GM19467 (cell line): ENCODE data around the gene MCCD1.
A peak's percentile ranks its signal among the peaks of the same experiment; 100 is the strongest.
"Not testable (repeated sequence)": the region's sequence is repeated elsewhere in the genome, so short reads cannot be mapped to it uniquely, and the experiment has no call there.

Source experiments
- ATAC-seq: cut with Tn5 transposase; IDR thresholded peaks from one replicate; pipeline ENCODE4 v1.9.1; 2021; ENCODE audit warnings: mild to moderate bottlenecking, moderate library complexity; ENCODE audit not compliant: unreplicated experiment

Gene MCCD1, protein sequence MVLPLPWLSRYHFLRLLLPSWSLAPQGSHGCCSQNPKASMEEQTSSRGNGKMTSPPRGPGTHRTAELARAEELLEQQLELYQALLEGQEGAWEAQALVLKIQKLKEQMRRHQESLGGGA

DNA sequence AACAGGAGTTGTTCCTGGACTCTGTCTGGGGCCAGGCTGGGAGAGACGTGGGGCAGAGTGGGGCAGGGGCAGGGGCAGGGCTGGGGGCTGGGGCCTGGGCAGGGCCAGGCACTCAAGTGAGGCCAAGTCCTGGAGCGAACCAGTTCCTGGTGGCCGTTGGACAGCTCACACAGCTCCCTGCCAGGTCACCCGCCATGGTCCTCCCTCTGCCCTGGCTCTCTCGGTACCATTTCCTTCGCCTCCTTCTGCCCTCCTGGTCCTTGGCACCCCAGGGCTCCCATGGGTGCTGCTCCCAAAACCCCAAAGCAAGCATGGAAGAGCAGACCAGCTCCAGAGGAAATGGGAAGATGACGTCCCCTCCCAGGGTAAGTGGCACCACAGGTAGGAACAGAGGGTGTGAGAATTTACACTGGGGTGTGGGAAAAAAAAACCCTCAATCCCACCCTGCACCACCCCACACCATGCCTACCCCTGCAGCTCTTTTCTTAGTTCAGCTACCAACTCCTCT is at the start of gene MCCD1:
TSS of gene MCCD1 (plus strand) at position 142 of the 508 bp plus-strand sequence. CDS start at position 195, 53 bp downstream.
- no peak for ATAC-seq

DNA sequence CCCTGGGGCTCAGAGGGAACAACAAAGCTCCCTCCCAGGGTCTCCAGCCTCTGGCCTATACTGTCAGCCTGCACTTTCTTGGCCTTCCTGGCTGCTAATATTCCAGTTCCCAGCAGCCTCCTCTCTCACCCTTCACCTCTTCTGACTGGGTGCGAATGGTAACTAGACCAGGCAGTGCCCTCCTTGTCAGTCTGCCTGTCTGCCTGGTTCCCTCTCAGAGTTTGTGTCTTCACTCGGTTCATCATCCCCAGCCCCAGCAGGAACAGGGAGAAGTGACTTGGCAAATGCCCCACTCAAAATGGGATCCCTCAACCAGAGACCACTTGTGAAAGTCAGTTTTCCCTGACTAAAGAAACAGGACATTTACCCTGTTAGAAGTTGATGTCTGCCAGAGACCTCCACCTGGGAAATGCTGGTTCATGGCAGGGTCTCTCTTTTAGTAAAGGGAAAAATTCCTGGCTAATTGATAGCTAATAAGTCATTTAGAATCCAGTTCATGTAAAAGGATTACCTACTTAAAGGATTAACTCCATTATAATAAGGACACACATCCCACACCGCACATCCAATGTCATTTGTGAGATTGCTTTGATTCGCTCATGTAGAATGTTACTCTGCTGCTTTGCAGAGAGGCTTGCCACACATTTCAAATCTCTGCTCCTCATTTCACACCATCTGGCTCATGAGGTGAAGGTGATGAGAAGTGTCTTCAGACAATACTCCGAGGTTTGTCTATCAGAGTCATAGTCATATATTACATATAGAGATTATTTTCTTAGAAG is 49.4 kb upstream of the MCCD1 start:
- ATAC-seq, result no peak

DNA sequence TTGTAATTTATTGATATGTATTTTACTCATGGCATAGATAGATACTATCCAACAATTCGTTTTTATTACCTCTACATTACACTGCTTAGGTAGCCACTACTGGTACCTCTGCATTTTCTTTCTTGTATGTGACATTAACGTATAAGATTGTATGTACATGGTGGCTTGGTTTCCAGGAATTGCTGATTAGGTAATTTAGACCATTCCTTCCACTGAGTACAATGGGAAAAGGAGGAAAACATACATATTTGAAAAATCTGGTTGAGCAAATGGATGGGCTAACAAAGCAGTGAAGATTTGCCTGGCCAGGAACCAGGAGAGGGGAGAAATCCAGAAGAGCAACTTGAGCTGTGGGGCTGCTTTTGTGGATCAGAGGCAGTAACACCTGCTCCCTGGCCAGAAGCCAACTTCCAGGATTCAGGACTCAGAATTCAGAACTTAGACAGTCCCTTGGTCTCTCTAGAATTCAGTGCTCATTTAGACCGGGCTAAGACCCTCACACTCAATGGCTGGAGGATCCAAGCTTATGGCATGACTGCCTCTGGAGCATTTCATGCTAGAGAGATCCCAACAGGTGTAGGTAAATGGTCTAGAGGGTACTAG is 48.7 kb upstream of the MCCD1 start:
- ATAC-seq, result no peak

DNA sequence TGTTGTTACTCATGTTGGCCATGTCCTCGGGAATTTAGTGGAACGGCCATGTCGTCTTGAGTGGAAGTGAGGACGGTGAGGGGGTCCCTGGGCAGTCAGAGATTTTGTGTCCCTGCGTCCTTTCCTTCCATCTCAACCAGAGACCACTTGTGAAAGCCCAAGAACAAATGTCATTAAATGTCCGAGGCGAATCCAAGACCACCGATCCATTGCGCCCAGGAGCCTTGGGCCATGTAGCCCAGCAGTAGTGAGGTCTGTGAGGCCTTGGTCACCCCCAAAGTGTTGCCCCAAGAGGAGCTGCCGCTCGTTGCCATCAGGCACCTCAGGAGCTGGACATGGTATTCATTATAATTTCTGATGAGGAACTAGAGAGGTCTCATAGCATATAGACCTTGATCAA is 48.2 kb upstream of the MCCD1 start:
- ATAC-seq, result no peak

DNA sequence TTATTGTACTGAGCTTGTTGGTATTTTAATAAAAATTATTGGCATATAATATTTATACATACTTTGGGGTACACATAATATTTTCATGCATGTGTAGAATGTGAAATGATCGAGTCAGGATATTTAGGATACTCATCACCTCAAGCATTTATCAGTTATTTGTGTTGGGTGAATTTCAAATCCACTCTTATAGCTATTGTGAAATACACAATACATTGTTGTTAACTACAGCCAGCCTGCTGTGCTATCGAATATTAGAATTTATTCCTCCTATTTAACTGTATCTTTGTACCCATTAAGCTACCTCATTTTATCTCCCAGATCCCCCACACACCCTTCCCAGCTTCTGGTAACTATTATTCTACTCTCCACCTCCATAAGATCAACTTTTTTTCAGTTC is 45.4 kb upstream of the MCCD1 start:
- ATAC-seq, result no peak

DNA sequence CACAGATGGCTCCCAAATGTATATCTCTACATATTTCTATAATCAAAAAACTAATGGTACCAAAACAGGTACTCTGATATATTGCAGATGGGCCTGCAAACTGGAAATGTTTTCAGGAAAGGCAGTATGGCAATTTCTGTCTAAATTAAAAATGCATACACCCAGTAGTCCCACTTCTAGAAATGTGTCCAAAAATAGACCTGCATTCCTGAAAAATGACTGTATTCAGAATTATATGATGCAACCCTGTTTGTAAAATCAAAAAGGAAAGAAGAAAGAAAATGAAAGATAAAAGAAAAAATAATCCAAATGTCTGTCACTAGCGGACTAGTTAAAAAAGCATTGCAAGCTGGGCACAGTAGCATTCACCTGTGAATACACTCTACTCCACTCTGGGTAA is 43.7 kb upstream of the MCCD1 start:
- ATAC-seq, result no peak

DNA sequence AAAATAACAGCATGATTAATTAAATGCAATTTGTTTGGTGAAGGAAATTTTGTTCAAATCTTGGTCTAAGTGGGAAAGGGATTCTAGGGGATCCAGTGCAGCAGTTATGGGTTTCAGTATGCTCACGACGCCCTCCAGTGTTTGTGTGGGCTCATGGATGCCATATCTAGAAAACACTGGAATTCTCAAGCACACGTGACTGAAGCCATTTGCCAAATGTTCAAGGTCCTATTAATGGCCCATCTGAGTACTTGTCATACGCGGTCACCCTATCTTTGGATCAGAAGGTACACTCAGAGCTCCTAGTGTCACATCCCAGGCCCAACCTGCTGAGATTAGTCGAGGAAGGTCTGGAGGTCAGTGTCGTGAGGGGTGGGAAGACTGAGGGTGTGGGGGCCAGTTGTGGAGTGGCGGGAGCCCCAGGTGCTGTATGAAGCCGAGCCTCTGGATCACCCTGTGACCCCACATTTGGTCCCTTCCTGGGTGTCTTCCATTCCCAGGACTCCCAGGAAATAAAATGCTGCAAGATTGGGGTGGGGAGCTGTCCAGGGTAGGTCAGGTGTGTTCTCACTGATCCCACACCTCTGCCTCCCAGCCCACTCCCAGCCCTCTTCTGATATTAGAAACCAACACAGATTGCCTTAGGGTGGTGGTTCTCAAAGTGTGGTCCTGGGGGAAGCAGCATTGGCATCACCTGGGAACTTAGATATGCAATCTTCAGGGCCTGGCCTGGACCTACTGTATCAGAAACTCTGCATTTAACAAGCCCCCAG is 42.5 kb upstream of the MCCD1 start:
- ATAC-seq, result not testable (repeated sequence)

DNA sequence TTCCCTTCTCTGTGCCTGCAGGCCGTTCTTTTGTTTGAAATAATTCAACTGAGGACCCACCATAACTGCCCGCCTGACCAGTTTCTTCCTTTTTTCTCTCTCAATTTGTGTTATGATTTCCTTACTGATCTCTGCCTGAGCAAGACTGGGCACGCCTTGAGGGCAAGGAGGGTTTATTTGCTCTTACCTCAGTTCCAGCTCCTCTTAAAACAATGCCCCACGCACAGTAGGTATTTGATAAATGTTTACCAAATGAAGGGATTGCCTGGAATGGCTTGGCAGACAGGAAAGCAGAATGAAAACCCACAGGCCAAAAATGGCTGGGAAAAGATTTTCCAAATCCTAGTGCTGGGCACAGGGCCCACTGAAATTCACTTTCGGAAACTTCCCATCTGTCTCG is 41.1 kb upstream of the MCCD1 start:
- not testable (repeated sequence) for ATAC-seq

DNA sequence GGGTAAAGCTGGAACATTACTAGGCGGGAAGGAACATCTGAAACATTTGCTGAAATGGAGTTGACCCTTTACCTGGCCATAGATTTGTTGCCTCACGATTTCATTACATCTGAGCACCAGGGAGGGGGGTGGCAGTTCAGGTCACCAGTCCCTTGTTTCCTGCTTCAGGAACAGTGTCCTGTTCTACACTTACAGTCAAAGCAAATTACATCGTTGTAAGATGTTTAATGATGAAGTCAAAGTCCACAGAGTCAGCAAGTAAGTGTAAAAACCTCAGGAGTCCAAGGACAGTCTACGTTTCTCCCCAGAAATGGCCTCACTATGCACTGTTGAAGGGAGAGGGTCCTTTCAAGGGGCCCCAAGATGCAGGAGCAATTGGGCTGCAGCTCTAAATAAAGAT is 39.7 kb upstream of the MCCD1 start:
- no peak for ATAC-seq

DNA sequence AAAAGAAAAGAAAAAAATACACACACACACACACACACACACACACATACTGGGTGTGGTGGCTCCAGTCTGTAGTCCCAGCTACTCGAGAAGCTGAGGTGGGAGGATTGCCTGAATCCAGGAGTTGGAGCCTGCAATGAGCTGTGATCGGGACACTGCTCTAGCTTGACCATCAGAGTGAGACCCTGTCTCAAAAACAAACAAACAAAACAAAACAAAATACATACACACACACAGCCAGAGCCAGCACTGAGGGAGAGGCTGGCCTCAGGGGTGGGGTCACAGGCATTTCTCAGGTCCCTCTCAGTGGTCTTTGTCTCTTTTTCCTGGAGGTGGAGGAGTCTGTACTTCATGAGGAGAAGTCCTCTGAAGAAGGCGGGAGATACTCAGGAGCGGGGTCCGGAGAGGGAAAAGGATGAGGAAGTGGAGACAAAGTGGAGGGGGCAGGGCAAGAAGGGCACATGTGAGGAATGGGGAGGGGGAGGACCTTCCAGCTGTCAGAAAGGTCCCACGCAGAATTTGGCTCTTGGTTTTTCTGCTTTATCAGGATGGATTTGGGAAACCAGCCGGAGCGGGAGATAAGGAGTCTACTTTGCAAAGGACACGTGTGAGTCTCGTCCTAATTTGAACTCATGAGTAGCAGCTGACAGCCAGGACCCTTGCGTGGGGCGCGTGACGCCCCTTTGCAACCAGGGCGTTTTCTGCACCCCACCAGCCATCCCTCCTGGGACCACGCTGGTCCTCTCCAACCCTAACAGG is 38.5 kb upstream of the MCCD1 start:
- no peak for ATAC-seq

DNA sequence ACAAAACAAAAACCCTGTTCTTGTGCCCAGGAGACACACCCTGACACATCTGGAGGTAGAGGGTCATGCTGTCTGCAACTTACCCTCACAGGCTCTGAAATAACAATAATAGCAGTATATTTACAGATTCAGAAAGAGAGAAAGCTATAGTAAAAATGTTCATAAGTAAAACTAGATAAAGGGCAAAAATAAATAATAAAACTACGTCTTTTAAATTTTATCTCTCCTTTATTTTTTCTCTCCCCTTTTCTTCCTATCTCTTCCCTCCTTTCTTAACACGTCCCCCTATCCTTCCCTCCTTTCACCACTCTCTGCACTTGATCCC is 35.2 kb upstream of the MCCD1 start:
- ATAC-seq, result not testable (repeated sequence)

DNA sequence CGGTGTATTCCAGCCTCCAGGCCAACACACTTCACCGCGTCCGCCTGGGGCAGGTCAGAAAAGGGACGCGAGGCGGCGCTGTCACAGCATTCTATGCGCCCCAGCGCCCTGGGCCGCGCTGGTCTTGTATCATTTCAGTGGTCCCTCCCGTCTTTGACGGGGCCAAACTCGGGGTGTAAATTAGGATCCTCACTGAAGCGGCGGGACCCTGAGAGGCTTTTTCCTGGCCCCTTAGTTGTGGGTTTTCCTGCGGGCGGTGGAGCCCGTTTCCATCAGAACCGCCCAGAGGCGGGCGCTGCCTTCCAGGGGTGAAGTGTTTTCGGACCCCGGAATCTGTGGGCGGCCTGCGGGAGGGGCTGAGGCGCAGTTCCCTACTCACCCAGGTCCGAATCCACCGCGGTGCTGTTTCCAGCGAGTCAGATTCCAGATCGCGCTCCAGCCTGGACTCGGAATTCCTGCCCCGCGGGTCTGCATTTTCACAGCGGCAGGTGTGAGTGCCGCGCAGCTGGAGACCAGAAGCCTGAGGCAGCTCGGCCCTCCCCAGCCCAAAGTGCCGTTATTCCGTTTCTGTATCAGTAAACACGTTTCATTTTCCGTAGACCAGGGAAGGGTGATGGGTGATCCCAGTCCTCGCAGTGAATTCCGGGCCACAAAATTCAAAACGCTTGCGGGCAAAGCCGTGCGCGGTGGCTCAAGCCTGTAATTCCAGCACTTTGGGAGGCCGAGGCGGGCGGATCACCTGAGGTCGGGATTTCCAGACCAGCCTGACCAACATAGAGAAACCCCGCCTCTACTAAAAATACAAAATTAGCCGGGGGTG is 34.7 kb upstream of the MCCD1 start:
- ATAC-seq, result peak; percentile 52

DNA sequence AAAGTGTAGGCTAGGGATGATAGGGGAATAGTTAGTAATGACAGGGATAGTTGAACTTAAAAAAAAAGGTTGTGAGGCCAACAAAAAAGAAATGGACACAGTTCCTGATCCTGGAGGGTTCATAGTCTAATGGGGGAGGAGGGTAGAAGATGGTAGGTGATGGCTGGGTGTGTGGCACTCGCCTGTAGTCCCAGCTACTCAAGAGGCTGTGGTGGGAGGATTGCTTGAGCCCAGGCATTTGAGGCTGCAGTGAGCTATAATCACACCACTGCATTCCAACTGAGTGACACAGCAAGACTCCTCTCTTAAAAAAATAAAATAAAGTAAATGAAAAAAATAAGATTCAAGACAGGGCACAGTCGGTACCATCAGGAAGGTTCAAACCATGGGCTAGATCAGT is 33.2 kb upstream of the MCCD1 start:
- no peak for ATAC-seq

DNA sequence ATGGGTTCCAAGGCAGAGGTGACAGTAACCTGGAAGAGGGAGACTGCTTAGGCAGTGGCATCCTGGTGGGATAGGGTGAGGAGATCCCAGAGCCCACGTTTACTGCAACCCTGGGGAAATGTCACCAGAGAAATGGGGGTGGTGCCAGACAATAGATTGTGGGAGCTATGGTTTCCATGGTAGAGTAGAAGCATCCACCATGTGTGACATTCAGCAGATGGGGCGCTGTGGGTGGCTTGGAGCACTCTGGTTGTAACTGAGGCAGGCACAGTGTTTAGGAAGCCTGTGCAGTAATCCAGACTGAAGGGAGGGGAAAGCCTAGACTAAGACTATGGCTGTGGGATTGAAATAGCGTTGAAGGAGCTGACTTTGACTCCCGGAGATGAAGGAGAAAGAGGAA is 31.9 kb upstream of the MCCD1 start:
- not testable (repeated sequence) for ATAC-seq

DNA sequence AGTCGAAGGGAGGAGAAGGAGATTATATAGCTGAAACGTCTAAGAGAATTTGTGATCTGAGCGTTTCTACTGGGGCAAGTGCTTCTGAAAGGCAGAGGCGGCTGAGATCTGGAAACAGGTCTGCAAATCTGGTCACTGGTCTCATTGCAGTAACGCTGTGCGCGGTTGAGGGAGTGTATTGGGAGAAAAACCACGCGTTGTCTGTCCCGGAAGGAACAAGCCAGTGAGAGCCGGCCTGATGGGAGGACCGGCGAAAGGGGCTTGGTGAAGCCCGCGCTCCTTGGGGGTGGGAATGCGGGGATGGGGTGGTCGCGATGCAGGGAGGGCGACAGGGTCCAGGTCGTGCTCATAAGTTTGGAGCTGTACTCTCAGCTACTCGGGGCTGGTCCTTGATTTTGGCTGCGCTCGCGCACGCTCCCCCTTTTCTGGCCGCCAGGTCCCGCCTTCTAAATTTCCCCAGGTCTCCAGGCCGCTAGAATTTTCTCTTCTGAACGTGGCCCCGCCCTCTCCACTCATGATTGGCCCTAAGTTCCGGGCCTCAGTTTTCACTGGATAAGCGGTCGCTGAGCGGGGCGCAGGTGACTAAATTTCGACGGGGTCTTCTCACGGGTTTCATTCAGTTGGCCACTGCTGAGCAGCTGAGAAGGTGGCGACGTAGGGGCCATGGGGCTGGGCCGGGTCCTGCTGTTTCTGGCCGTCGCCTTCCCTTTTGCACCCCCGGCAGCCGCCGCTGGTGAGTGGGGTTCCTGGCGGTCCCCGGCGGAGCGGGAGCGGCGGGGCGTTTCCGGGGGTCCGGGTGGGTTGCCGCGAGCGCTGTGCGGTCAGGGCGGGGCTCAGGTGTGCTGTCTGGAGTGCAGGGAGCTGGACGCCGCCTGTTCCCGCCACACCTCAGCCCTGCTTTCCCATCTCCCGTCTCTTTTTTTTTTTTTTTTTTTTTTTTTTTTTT is 31.0 kb upstream of the MCCD1 start, which contains the start of gene MICB:
TSS of gene MICB (plus strand) at position 615 of the 946 bp plus-strand sequence. CDS start at position 664, 49 bp downstream.
- ATAC-seq, result no peak

DNA sequence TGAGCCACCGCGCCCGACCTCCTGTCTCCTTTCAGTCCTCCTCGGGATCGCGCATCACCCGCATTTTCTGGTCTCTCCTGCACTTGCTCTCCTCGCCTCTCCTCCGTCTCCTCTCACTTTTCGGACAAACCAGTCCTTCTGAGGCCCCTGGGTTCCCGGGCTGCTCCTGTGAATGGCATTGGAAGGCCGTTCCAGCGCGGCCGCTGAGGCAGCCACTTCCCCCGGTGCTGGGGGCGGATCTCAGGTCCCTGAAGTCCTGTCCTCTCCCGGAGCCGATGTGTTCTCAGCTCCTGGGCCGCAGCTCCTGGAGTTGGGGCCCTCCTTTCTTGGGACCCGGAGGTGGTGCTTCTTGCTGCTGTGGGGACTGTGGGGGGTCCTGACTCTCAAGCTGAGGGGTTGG is 30.0 kb upstream of the MCCD1 start:
- ATAC-seq, result no peak

DNA sequence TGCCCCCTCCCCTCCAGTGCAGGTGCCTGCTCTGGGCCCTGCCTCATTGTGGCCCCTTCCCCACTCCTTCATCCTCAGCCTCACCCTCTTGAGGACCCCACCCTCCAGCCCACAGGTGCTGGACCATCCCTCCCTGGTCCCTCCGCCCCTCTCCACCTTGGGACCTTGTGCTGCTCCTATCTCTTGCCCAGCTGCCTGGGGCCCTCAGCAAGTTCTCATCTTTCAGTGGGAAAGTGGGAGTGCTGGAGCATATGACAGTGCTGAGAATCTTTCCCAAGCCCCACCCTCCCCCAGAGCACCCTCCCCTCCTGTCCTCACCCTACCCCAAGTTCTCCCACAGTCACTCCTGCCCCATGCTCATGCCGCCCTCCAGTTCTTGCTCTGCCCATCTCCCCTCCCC is 29.1 kb upstream of the MCCD1 start:
- not testable (repeated sequence) for ATAC-seq

DNA sequence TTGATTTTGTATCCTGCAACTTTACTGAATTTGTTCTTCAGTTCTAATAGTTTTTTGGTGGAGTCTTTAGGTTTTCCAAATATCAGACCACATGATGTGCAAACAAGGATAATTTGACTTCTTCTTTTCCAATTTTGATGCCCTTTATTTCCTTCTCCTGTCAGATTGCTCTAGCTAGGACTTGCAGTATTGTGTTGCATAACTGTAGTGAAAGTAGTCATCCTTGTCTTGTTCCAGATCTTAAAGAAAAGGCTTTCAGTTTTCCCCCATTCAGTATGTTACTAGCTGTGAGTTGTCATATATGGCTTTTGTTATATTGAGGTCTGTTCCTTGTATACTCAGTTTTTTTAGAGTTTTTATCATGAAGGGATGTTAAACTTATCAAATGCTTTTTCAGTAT is 26.2 kb upstream of the MCCD1 start:
- ATAC-seq, result no peak

DNA sequence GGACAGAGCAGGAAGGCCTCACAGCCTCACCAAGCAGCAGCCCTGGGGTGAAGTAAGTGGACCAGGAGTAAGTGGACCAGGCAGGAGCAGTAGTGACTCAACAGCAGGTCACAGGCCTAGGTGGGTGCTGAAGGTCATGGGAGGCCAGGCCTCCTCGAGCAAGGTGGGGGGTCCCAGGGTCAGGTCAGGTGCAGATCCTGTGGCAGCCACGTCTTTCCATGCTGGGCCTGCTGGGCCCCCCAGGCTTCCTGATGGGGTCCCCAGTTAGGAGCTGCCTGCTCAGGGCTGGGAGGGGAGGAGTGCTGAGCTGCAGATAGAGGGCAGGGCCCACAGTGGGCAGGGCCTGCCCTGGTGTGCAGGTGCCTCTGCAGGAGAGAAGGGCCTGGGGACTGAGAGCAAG is 19.7 kb upstream of the MCCD1 start:
- not testable (repeated sequence) for ATAC-seq
